OCI-LY7 (cell line): ENCODE results near the gene TBX4. TPM values are rescaled to one million over a fixed set of nuclear protein-coding genes. Genes with fewer than 3 reads are reported as not detected.

Experiments
- BruUV-seq: library from RNA; stranded (reverse); fragments of 400-500 nt; replicated peaks from 2 replicates; lab custom pipeline; 2021; lab: Mats Ljungman, UMichigan
- CTCF ChIA-PET: fragments of 300-600 bp; sonication (Branson Sonifier 250); formaldehyde crosslinking; loops from one replicate; lab custom pipeline; 2022; ENCODE audit warnings: antibody characterized with exemption; ENCODE audit not compliant: unreplicated experiment; lab: Charles Lee
- POLR2A ChIA-PET: fragments of 300-600 bp; sonication (Branson Sonifier 250); formaldehyde crosslinking; loops from one replicate; lab custom pipeline; 2022; ENCODE audit warnings: antibody characterized with exemption; lab: Charles Lee
- DNase-seq: peaks from one replicate; pipeline ENCODE4 v3.0.0-alpha.2; 2015; ENCODE audit warnings: low spot score
- H2AFZ ChIP-seq: fragments of 200-600 bp; sonication (generic), shearing (Covaris generic); 2 replicates; pipeline ENCODE4 v1.6.1; 2014; ENCODE audit warnings: mild to moderate bottlenecking, antibody characterized with exemption, low read length, moderate library complexity
- H3K27ac ChIP-seq: fragments of 200-600 bp; sonication (generic); 2 replicates; pipeline ENCODE4 v1.5.1; 2014; ENCODE audit warnings: mixed run types, low read depth, mild to moderate bottlenecking, moderate library complexity, low read length, inconsistent platforms; ENCODE audit not compliant: poor library complexity, severe bottlenecking
- H3K36me3 ChIP-seq: fragments of 200-600 bp; sonication (generic); 2 replicates; pipeline ENCODE4 v1.6.1; 2014; ENCODE audit warnings: mild to moderate bottlenecking, antibody characterized with exemption, low read length, moderate library complexity, mixed read lengths; ENCODE audit not compliant: insufficient read depth
- H3K4me1 ChIP-seq: fragments of 200-600 bp; sonication (generic); 2 replicates; pipeline ENCODE4 v1.5.1; 2014; ENCODE audit warnings: mild to moderate bottlenecking, low read length; ENCODE audit not compliant: insufficient read depth, poor library complexity, severe bottlenecking
- H3K4me2 ChIP-seq: fragments of 200-600 bp; sonication (generic); 2 replicates; pipeline ENCODE4 v1.6.1; 2014; ENCODE audit warnings: mild to moderate bottlenecking, low read length
- H3K4me3 ChIP-seq: fragments of 200-600 bp; sonication (generic); 2 replicates; pipeline ENCODE4 v1.5.1; 2014; ENCODE audit warnings: mild to moderate bottlenecking, low read depth, low read length; ENCODE audit not compliant: poor library complexity, severe bottlenecking
- H3K79me2 ChIP-seq: fragments of 200-600 bp; sonication (generic); 2 replicates; pipeline ENCODE4 v1.6.1; 2016; ENCODE audit warnings: low read depth, mild to moderate bottlenecking, low read length, moderate library complexity, mixed read lengths; ENCODE audit not compliant: insufficient read depth
- H3K9me2 ChIP-seq: fragments of 200-600 bp; sonication (generic); 2 replicates; pipeline ENCODE4 v1.6.1; 2016; ENCODE audit warnings: mild to moderate bottlenecking, low read length, mixed read lengths; ENCODE audit not compliant: insufficient read depth
- H3K9me3 ChIP-seq: fragments of 200-600 bp; sonication (generic); 2 replicates; pipeline ENCODE4 v1.6.1; 2014; ENCODE audit warnings: mild to moderate bottlenecking, mixed run types, low read length, mixed read lengths
- H4K20me1 ChIP-seq: fragments of 200-600 bp; sonication (generic); 2 replicates; pipeline ENCODE4 v1.6.1; 2014; ENCODE audit warnings: mild to moderate bottlenecking, antibody characterized with exemption, low read length, moderate library complexity, mixed read lengths; ENCODE audit not compliant: insufficient read depth
- CTCF ChIP-seq: fragments of 200-600 bp; sonication (generic); conservative IDR thresholded peaks from 2 replicates; pipeline ENCODE4 v1.5.1; 2014; ENCODE audit warnings: mild to moderate bottlenecking, antibody characterized with exemption, low read length, moderate library complexity, mixed read lengths
- EZH2phosphoT487 ChIP-seq: fragments of 200-600 bp; sonication (generic); IDR thresholded peaks from 2 replicates; pipeline ENCODE4 v1.6.1; 2018; ENCODE audit warnings: low read depth, borderline replicate concordance, mild to moderate bottlenecking, mixed run types, antibody characterized with exemption, low read length, moderate library complexity, mixed read lengths
- intact Hi-C: fragments of 100-400 bp; cut with micrococcal nuclease; formaldehyde crosslinking; loops from one replicate; pipeline ENCODE4 v1.10.0; 2022; ENCODE audit not compliant: unreplicated experiment
- total RNA-seq, 2 experiments: library from RNA; depleted of rRNA in 1 of 2; stranded (reverse); fragments of >200 nt in 1 of 2; shearing (Covaris generic) in 1 of 2; gene quantifications; 2 replicates each; pipeline ENCODE4 v1.2.3, GENCODE V29; 2014 to 2022

The TBX4 gene
- total RNA-seq, 2 experiments from 2014 or later = not detected

- no peaks in the 10 kb centered on the region for H3K9me2 ChIP-seq
- H3K27ac ChIP-seq = no peak overlapping the region
- H3K4me3 ChIP-seq = no peak overlapping the region
- ChIA-PET CTCF (no interaction called here), POLR2A (interaction anchor here (1.2 to 1.6 kb wide), 2 partner anchors 14 to 18 kb away, joined by 3 to 6 read pairs; no protein-coding TSS in a partner anchor)
- no peaks in the 10 kb centered on the region for H3K9me3 ChIP-seq
- H3K79me2 ChIP-seq = no peaks in the 10 kb centered on the region
- no peak overlapping the region for H2AFZ ChIP-seq
- H3K4me1 ChIP-seq = no peaks in the 10 kb centered on the region
- H3K36me3 ChIP-seq = no peaks in the 10 kb centered on the region
- no peaks in the 10 kb centered on the region for H4K20me1 ChIP-seq
- no peak for DNase-seq
- BruUV-seq = no TSS peak
- TF ChIP-seq CTCF (no peak), EZH2phosphoT487 (no peak)
- H3K4me2 ChIP-seq = no peak overlapping the region
- intact Hi-C loops = no loop called here
Observed at GRCh38 chr17:61498042-61498994, 46.1 kb downstream of the TBX4 start.

GRCh38 chr17:61499632-61500031 lies 47.4 kb downstream of the TBX4 start:
- Histone ChIP-seq H3K9me2 (no peaks in the 10 kb centered on the region), H4K20me1 (no peaks in the 10 kb centered on the region), H3K4me3 (no peak overlapping the region), H3K4me1 (no peaks in the 10 kb centered on the region), H2AFZ (no peak overlapping the region), H3K79me2 (no peaks in the 10 kb centered on the region), H3K9me3 (no peaks in the 10 kb centered on the region), H3K36me3 (no peaks in the 10 kb centered on the region), H3K27ac (no peak overlapping the region), H3K4me2 (no peak overlapping the region)
- no peak for DNase-seq
- BruUV-seq = no TSS peak
- intact Hi-C loops = no loop called here
- CTCF ChIA-PET = no interaction called here
- TF ChIP-seq EZH2phosphoT487 = no peak
- TF ChIP-seq CTCF = no peak
- POLR2A ChIA-PET = interaction anchor here (1.1 to 1.6 kb wide), 3 partner anchors 15 to 131 kb away, joined by 3 to 6 read pairs (median 3); no protein-coding TSS in a partner anchor

GRCh38 chr17:61500287-61500686 lies 48.1 kb downstream of the TBX4 start:
- Histone ChIP-seq H3K4me2 (no peak overlapping the region), H2AFZ (no peak overlapping the region), H4K20me1 (no peaks in the 10 kb centered on the region), H3K9me3 (no peaks in the 10 kb centered on the region), H3K4me3 (no peak overlapping the region), H3K9me2 (no peaks in the 10 kb centered on the region), H3K27ac (no peak overlapping the region), H3K79me2 (no peaks in the 10 kb centered on the region), H3K36me3 (no peaks in the 10 kb centered on the region), H3K4me1 (no peaks in the 10 kb centered on the region)
- TF ChIP-seq EZH2phosphoT487 = no peak
- TF ChIP-seq CTCF = no peak
- no TSS peak for BruUV-seq
- DNase-seq = no peak
- ChIA-PET CTCF (no interaction called here), POLR2A (interaction anchor here (0.6 kb wide), 1 partner anchor 108 kb away, joined by 3 read pairs; no protein-coding TSS in a partner anchor)
- intact Hi-C loops = no loop called here
